ENCODE measurements around the gene HCFC1. TPM values are rescaled to one million over a fixed set of nuclear protein-coding genes. Genes with fewer than 3 reads are reported as not detected.

The HCFC1 gene
- polyA plus RNA-seq, 2 of the 4 experiments (the other 2 are of a cell fraction) = 4.4 to 33.3 TPM

DNA sequence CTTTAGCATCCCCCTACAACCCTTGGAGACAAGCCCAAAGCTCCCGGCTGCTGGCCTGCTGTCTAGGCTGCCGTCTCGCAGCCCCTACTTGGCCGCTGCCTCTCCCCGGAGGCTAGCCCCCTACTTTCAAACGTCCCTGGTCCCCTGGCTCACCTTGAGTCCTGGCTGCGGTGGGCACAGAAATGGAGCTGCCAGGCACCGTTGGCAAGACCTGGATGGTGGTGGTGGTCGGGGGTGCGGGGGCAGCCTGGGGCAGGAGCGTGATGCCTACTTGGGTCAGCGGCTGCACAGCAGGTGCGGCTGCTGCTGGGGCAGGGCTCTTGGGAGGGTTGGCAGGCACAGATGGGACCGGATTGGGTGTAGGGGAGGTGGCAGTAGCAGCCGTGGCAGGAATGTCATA lies 12.0 kb downstream of the HCFC1 start:
- FAIRE-seq = no peak
- ChIA-PET POLR2A (no interaction called here), CTCF (interaction anchor here (2.5 kb wide), 1 partner anchor 11 kb away, joined by 7 read pairs; no protein-coding TSS in a partner anchor)
- ATAC-seq = no peak
- Histone ChIP-seq H3K9me3 (no peaks in the 10 kb centered on the region), H3K4me2 (no peak overlapping the region), H3K4me3 (no peak overlapping the region), H3K4me1 (no peaks in the 10 kb centered on the region), H3K27ac (no peak overlapping the region)
- TF ChIP-seq ZFP36 (IDR thresholded peaks at IDR 0.05; ENCODE audit: borderline replicate concordance, partially characterized antibody) = no peak
- no peak for TF ChIP-seq JUNB (IDR thresholded peaks at IDR 0.05)
- TF ChIP-seq TP53 (CRISPR knock-in tag; IDR thresholded peaks at IDR 0.05) = no peak
- TF ChIP-seq CHD2 (IDR thresholded peaks at IDR 0.05; ENCODE audit: low read length, partially characterized antibody) = no peak
- TF ChIP-seq RAD21 (conservative IDR thresholded peaks at IDR 0.05 in 1 of 2, IDR thresholded peaks at IDR 0.05 in 1 of 2) = no peak
- TF ChIP-seq, protein P1, sequence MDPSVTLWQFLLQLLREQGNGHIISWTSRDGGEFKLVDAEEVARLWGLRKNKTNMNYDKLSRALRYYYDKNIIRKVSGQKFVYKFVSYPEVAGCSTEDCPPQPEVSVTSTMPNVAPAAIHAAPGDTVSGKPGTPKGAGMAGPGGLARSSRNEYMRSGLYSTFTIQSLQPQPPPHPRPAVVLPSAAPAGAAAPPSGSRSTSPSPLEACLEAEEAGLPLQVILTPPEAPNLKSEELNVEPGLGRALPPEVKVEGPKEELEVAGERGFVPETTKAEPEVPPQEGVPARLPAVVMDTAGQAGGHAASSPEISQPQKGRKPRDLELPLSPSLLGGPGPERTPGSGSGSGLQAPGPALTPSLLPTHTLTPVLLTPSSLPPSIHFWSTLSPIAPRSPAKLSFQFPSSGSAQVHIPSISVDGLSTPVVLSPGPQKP (IDR thresholded peaks at IDR 0.05; ENCODE audit: low read depth, low read length) = no peak
- no peak for TF ChIP-seq NPAS2 (CRISPR knock-in tag; IDR thresholded peaks at IDR 0.05; ENCODE audit: borderline replicate concordance)
- no peak for TF ChIP-seq FOXS1 (CRISPR knock-in tag; IDR thresholded peaks at IDR 0.05)
- no peak for TF ChIP-seq CEBPB (IDR thresholded peaks at IDR 0.05)
- TF ChIP-seq ZSCAN20 (CRISPR knock-in tag; IDR thresholded peaks at IDR 0.05) = no peak
- TF ChIP-seq, protein P2, sequence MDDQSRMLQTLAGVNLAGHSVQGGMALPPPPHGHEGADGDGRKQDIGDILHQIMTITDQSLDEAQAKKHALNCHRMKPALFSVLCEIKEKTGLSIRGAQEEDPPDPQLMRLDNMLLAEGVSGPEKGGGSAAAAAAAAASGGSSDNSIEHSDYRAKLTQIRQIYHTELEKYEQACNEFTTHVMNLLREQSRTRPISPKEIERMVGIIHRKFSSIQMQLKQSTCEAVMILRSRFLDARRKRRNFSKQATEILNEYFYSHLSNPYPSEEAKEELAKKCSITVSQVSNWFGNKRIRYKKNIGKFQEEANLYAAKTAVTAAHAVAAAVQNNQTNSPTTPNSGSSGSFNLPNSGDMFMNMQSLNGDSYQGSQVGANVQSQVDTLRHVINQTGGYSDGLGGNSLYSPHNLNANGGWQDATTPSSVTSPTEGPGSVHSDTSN (IDR thresholded peaks at IDR 0.05) = no peak
- no peak for TF ChIP-seq FOSL2 (IDR thresholded peaks at IDR 0.05)
- TF ChIP-seq FOSL2 (CRISPR knock-in tag; IDR thresholded peaks at IDR 0.05) = no peak
- TF ChIP-seq, protein P3, sequence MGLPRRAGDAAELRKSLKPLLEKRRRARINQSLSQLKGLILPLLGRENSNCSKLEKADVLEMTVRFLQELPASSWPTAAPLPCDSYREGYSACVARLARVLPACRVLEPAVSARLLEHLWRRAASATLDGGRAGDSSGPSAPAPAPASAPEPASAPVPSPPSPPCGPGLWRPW (IDR thresholded peaks at IDR 0.05) = no peak
- DNase-seq (ENCODE audit: low read depth in 1 of 2, low spot score in 1 of 2) = no peak
- WGBS (ENCODE audit: missing lambda C conversion rate) = 90% methylated on average over 2 of the region's 15 CpGs

DNA sequence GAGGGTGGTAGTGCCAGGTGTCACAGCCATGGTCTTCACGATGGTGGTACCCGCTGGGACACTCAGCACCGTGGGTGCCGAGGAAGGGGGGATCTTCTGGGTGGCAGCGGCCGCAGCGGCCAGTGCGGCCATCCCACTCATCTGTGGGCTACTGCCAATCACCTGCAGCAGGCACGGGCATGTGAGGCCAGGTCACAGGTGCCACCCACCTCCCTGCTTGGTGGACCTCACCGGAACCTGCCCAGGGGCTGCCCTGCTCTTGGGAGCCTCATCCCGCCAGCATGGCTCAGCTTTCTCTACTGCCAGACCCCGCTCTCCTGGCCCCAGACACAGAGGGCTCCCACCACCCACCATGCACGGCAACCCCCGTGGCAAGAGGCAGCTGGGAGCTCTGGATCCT lies 13.0 kb downstream of the HCFC1 start:
- no peak for ATAC-seq
- Histone ChIP-seq H3K9me3 (no peaks in the 10 kb centered on the region), H3K4me2 (no peak overlapping the region), H3K27ac (no peak overlapping the region), H3K4me3 (no peak overlapping the region), H3K4me1 (0 out of 3 replicates have a peak, but pooled peaks cover 1% of the 10 kb centered on the region)
- 95% methylated on average over 8 of the region's 14 CpGs for WGBS (ENCODE audit: missing lambda C conversion rate)
- FAIRE-seq = no peak
- POLR2A ChIA-PET = no interaction called here
- TF ChIP-seq RAD21 (conservative IDR thresholded peaks at IDR 0.05 in 1 of 2, IDR thresholded peaks at IDR 0.05 in 1 of 2) (no peak), NPAS2 (CRISPR knock-in tag; IDR thresholded peaks at IDR 0.05; ENCODE audit: borderline replicate concordance) (no peak), EHMT2 (IDR thresholded peaks at IDR 0.05; ENCODE audit: low read depth) (no peak), TFCP2L1 (CRISPR knock-in tag; IDR thresholded peaks at IDR 0.05) (no peak), EP300 (IDR thresholded peaks at IDR 0.05) (no peak), EHF (CRISPR knock-in tag; IDR thresholded peaks at IDR 0.05) (no peak), ZFP36 (IDR thresholded peaks at IDR 0.05; ENCODE audit: borderline replicate concordance, partially characterized antibody) (no peak), GATA3 (IDR thresholded peaks at IDR 0.05; ENCODE audit: borderline replicate concordance) (no peak), ESRRA (IDR thresholded peaks at IDR 0.05; ENCODE audit: borderline replicate concordance, low read length) (no peak), BHLHE40 (IDR thresholded peaks at IDR 0.05; ENCODE audit: low read depth, low read length) (no peak)
- TF ChIP-seq, protein P4, sequence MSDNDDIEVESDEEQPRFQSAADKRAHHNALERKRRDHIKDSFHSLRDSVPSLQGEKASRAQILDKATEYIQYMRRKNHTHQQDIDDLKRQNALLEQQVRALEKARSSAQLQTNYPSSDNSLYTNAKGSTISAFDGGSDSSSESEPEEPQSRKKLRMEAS (IDR thresholded peaks at IDR 0.05) = no peak
- TF ChIP-seq, protein P5, sequence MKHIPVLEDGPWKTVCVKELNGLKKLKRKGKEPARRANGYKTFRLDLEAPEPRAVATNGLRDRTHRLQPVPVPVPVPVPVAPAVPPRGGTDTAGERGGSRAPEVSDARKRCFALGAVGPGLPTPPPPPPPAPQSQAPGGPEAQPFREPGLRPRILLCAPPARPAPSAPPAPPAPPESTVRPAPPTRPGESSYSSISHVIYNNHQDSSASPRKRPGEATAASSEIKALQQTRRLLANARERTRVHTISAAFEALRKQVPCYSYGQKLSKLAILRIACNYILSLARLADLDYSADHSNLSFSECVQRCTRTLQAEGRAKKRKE (CRISPR knock-in tag; IDR thresholded peaks at IDR 0.05; ENCODE audit: low read depth) = no peak
- TF ChIP-seq, protein P6, sequence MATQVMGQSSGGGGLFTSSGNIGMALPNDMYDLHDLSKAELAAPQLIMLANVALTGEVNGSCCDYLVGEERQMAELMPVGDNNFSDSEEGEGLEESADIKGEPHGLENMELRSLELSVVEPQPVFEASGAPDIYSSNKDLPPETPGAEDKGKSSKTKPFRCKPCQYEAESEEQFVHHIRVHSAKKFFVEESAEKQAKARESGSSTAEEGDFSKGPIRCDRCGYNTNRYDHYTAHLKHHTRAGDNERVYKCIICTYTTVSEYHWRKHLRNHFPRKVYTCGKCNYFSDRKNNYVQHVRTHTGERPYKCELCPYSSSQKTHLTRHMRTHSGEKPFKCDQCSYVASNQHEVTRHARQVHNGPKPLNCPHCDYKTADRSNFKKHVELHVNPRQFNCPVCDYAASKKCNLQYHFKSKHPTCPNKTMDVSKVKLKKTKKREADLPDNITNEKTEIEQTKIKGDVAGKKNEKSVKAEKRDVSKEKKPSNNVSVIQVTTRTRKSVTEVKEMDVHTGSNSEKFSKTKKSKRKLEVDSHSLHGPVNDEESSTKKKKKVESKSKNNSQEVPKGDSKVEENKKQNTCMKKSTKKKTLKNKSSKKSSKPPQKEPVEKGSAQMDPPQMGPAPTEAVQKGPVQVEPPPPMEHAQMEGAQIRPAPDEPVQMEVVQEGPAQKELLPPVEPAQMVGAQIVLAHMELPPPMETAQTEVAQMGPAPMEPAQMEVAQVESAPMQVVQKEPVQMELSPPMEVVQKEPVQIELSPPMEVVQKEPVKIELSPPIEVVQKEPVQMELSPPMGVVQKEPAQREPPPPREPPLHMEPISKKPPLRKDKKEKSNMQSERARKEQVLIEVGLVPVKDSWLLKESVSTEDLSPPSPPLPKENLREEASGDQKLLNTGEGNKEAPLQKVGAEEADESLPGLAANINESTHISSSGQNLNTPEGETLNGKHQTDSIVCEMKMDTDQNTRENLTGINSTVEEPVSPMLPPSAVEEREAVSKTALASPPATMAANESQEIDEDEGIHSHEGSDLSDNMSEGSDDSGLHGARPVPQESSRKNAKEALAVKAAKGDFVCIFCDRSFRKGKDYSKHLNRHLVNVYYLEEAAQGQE (IDR thresholded peaks at IDR 0.05) = no peak
- DNase-seq (ENCODE audit: low read depth in 1 of 2, low spot score in 1 of 2) = no peak
- CTCF ChIA-PET = interaction anchor here (0.5 to 2.5 kb wide), 4 partner anchors 10 to 46 kb away, joined by 3 to 7 read pairs (median 6); partner anchors contain the start of gene HCFC1

Data from A549 (cell line).